Neural cell (in vitro differentiated cells): ENCODE data around the gene NSG1.

Experiments used
- EP300 ChIP-seq: fragments of 450-650 bp; conservative IDR thresholded peaks from 2 replicates; pipeline ENCODE4 v1.6.1; 2014; ENCODE audit warnings: antibody characterized with exemption, mild to moderate bottlenecking, moderate library complexity; ENCODE audit not compliant: poor library complexity, severe bottlenecking
- RAD21 ChIP-seq: fragments of 450-650 bp; conservative IDR thresholded peaks from 2 replicates; pipeline ENCODE4 v1.6.1; 2014; ENCODE audit warnings: antibody characterized with exemption, mild to moderate bottlenecking, moderate library complexity
- TF ChIP-seq, protein P1 (sequence below): IDR thresholded peaks from 2 replicates; pipeline ENCODE4 v1.6.1; 2012; ENCODE audit warnings: borderline replicate concordance

DNA sequence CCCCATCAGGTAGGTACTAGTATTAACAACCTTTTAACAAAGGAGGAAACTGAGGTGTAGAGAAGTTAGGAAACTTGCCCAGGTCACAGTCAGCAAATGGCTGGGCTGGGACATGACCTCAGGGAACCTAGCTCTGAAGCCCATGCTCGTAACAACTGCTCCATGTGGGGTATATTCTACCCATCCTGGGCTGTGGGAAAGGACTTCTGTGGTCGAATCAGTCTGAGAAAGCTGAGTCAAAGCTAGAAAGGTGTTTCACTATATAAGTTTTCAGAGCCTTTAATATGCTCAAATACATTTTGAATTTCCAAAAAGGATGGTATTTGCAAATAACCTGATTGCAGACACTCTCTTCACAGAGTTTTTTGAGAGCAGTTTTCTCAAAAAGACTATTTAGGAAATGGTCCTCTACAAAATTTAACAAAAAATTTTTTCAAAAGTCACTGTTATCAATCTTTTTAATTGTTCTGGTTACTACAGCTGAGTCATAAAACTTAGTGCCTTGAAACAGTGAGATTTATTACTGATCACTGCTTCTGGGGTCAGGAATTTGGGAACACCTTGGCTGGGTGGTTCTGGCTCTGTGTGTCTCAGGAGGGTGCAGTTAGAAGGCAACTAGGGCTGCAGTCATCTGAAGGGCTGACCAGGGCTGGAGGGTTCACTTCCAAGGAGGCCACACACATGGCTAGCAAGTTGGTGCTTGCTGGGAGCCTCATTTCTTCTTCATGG is 53.6 kb downstream of the NSG1 start:
- TF ChIP-seq, protein P1, sequence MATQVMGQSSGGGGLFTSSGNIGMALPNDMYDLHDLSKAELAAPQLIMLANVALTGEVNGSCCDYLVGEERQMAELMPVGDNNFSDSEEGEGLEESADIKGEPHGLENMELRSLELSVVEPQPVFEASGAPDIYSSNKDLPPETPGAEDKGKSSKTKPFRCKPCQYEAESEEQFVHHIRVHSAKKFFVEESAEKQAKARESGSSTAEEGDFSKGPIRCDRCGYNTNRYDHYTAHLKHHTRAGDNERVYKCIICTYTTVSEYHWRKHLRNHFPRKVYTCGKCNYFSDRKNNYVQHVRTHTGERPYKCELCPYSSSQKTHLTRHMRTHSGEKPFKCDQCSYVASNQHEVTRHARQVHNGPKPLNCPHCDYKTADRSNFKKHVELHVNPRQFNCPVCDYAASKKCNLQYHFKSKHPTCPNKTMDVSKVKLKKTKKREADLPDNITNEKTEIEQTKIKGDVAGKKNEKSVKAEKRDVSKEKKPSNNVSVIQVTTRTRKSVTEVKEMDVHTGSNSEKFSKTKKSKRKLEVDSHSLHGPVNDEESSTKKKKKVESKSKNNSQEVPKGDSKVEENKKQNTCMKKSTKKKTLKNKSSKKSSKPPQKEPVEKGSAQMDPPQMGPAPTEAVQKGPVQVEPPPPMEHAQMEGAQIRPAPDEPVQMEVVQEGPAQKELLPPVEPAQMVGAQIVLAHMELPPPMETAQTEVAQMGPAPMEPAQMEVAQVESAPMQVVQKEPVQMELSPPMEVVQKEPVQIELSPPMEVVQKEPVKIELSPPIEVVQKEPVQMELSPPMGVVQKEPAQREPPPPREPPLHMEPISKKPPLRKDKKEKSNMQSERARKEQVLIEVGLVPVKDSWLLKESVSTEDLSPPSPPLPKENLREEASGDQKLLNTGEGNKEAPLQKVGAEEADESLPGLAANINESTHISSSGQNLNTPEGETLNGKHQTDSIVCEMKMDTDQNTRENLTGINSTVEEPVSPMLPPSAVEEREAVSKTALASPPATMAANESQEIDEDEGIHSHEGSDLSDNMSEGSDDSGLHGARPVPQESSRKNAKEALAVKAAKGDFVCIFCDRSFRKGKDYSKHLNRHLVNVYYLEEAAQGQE, result no peak
- TF ChIP-seq EP300 (no peak), RAD21 (no peak)
